Measurements from ENCODE around the gene TMEM45A. TPM values are rescaled to one million over a fixed set of nuclear protein-coding genes. Genes with fewer than 3 reads are reported as not detected.

Gene TMEM45A
- total RNA-seq, 4 donors from 2014 or later, result 1.8 to 25.1 (median 5.1) TPM

- DNase-seq, result no peak
- peaks cover 4 to 27% (median 10%) of the 10 kb centered on the region in 3 donors for H3K4me1 ChIP-seq
- intact Hi-C loops (cut with DNase I), result no loop called here
- 64 to 68% methylated on average over 4 of the region's 4 CpGs for WGBS, 2 donors
- no peak for TF ChIP-seq POLR2A (IDR thresholded peaks at IDR 0.05)
- TF ChIP-seq CTCF (IDR thresholded peaks at IDR 0.05), result no peak
- no peaks in the 10 kb centered on the region for H3K9me3 ChIP-seq
- no peak overlapping the region for H3K4me3 ChIP-seq
- no peaks in the 10 kb centered on the region for H3K36me3 ChIP-seq
- H3K27me3 ChIP-seq, result no peaks in the 10 kb centered on the region
- no peak overlapping the region for H3K27ac ChIP-seq
Measured at GRCh38 chr3:100560426-100560825, 68.0 kb downstream of the TMEM45A start.

- H3K27ac ChIP-seq, result peak overlapping the region; percentile 7 to 44 (median 18)
Measured at GRCh38 chr3:100561459-100562158, 69.2 kb downstream of the TMEM45A start.

GRCh38 chr3:100562224-100562857 lies 69.9 kb downstream of the TMEM45A start:
- DNase-seq, result no peak
- H3K4me3 ChIP-seq, result no peak overlapping the region
- H3K9me3 ChIP-seq, result no peaks in the 10 kb centered on the region
- 42 to 48% methylated on average over 4 of the region's 4 CpGs for WGBS, 2 donors
- no peaks in the 10 kb centered on the region for H3K27me3 ChIP-seq
- peaks cover 4 to 27% (median 10%) of the 10 kb centered on the region in 3 donors for H3K4me1 ChIP-seq
- intact Hi-C loops (cut with DNase I), result no loop called here
- H3K36me3 ChIP-seq, result no peaks in the 10 kb centered on the region
- no peak for TF ChIP-seq POLR2A (IDR thresholded peaks at IDR 0.05)
- no peak for TF ChIP-seq CTCF (IDR thresholded peaks at IDR 0.05)
- peak overlapping the region in 3 of 4 donors; percentile 7 to 44 (median 41) for H3K27ac ChIP-seq

More at GRCh38 chr3:100561459-100562158, 69.2 kb downstream of the TMEM45A start:
- intact Hi-C loops (cut with DNase I), result no loop called here
- WGBS, 2 donors, result 24 to 27% methylated on average over 7 of the region's 7 CpGs
- H3K4me1 ChIP-seq, result peaks cover 4 to 27% (median 10%) of the 10 kb centered on the region in 3 donors
- no peaks in the 10 kb centered on the region for H3K9me3 ChIP-seq
- no peak for DNase-seq
- H3K27me3 ChIP-seq, result no peaks in the 10 kb centered on the region
- no peaks in the 10 kb centered on the region for H3K36me3 ChIP-seq
- TF ChIP-seq CTCF (IDR thresholded peaks at IDR 0.05), result no peak
- TF ChIP-seq POLR2A (IDR thresholded peaks at IDR 0.05), result no peak
- H3K4me3 ChIP-seq, result peak overlapping the region in 1 of 4 donors; percentile 1

- DNase-seq, result no peak
- intact Hi-C loops (cut with DNase I), result no loop called here
- Histone ChIP-seq H3K9me3 (no peaks in the 10 kb centered on the region), H3K36me3 (no peaks in the 10 kb centered on the region), H3K27ac (no peak overlapping the region), H3K4me1 (peaks cover 4 to 27% (median 10%) of the 10 kb centered on the region in 3 donors), H3K27me3 (no peaks in the 10 kb centered on the region), H3K4me3 (no peak overlapping the region)
- TF ChIP-seq POLR2A (IDR thresholded peaks at IDR 0.05) (no peak), CTCF (IDR thresholded peaks at IDR 0.05) (no peak)
- WGBS, 2 donors, result 80% methylated on average over 1 of the region's 1 CpG; no CpG with 5 or more reads in 1 of the 2 donors
Measured at GRCh38 chr3:100563228-100563627, 70.8 kb downstream of the TMEM45A start.

GRCh38 chr3:100563652-100564211 lies 71.3 kb downstream of the TMEM45A start:
- H3K27ac ChIP-seq, result no peak overlapping the region

More at GRCh38 chr3:100563652-100564211, 71.3 kb downstream of the TMEM45A start:
- TF ChIP-seq POLR2A (IDR thresholded peaks at IDR 0.05), result no peak
- Histone ChIP-seq H3K4me1 (peaks cover 4 to 27% (median 10%) of the 10 kb centered on the region in 3 donors), H3K4me3 (no peak overlapping the region), H3K36me3 (peaks cover 0 to under 1% (median 0%) of the 10 kb centered on the region in 3 donors), H3K27me3 (no peaks in the 10 kb centered on the region), H3K9me3 (no peaks in the 10 kb centered on the region)
- intact Hi-C loops (cut with DNase I), result no loop called here
- WGBS, 2 donors, result 86 to 91% methylated on average over 1 to 2 of the region's 2 CpGs
- no peak for DNase-seq
